ENCODE data around the gene IPO4. TPM values are rescaled to one million over a fixed set of nuclear protein-coding genes. Genes with fewer than 3 reads are reported as not detected.

The IPO4 gene
- total and polyA plus RNA-seq, 2 of the 8 experiments (the other 6 are each of a cell fraction or from before 2014, with no cell fraction given), result 55.5 to 108 TPM

DNA sequence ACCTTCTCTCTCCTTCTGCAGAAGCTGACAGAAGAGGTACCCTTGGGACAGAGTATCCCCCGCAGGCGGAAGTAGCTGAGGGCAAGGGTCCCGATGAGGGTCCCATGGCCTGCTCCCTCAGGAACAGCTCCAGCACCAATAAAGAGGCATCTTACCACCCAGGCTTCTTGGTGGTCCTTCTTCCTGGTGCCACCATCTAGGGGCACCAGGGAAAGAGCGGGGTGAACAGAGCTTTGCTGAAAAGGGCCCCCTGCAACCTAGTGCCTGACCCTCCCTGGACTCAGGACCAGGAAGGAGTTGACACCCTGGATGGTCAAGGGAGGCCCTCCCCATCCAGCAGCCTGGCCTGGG is 28.1 kb downstream of the IPO4 start (continued):
- TF ChIP-seq CHD1 (IDR thresholded peaks at IDR 0.05; ENCODE audit: low read depth, low read length), result no peak
- no peak for TF ChIP-seq NRF1 (IDR thresholded peaks at IDR 0.05; ENCODE audit: low read depth, low read length)
- TF ChIP-seq SUZ12 (IDR thresholded peaks at IDR 0.05; ENCODE audit: low read length), result no peak
- TF ChIP-seq, protein P1, sequence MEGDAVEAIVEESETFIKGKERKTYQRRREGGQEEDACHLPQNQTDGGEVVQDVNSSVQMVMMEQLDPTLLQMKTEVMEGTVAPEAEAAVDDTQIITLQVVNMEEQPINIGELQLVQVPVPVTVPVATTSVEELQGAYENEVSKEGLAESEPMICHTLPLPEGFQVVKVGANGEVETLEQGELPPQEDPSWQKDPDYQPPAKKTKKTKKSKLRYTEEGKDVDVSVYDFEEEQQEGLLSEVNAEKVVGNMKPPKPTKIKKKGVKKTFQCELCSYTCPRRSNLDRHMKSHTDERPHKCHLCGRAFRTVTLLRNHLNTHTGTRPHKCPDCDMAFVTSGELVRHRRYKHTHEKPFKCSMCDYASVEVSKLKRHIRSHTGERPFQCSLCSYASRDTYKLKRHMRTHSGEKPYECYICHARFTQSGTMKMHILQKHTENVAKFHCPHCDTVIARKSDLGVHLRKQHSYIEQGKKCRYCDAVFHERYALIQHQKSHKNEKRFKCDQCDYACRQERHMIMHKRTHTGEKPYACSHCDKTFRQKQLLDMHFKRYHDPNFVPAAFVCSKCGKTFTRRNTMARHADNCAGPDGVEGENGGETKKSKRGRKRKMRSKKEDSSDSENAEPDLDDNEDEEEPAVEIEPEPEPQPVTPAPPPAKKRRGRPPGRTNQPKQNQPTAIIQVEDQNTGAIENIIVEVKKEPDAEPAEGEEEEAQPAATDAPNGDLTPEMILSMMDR (IDR thresholded peaks at IDR 0.05; ENCODE audit: control extremely low read depth in 1 of 3, insufficient read depth in 1 of 3, low read depth in 1 of 3, low read length in 3 of 3), result no peak
- TF ChIP-seq KDM4A (IDR thresholded peaks at IDR 0.05; ENCODE audit: low read depth, low read length, severe bottlenecking), result no peak

Data from H1 (cell line).